Fibroblast of villous mesenchyme (primary cell): ENCODE results near the gene ALKBH2. TPM values are rescaled to one million over a fixed set of nuclear protein-coding genes. Genes with fewer than 3 reads are reported as not detected.

Experiments used
- DNase-seq: peaks from one replicate; pipeline ENCODE4 v3.0.0-alpha.2; 2010; ENCODE audit warnings: low read depth
- H3K4me3 ChIP-seq: 2 replicates; pipeline ENCODE4 v1.5.1; 2011; ENCODE audit warnings: low read depth, mild to moderate bottlenecking, low read length
- CTCF ChIP-seq: IDR thresholded peaks from 2 replicates; pipeline ENCODE4 v1.5.1; 2012; ENCODE audit warnings: low read depth, mild to moderate bottlenecking, low read length; ENCODE audit not compliant: insufficient read depth
- total RNA-seq: library from RNA; depleted of rRNA; stranded (reverse); fragments of >200 nt; gene quantifications from 2 replicates; pipeline ENCODE4 v1.2.3, GENCODE V29; 2012

Gene ALKBH2
- total RNA-seq, 1 donor = 16.0 TPM

- no peak for DNase-seq
- TF ChIP-seq CTCF = no peak
- H3K4me3 ChIP-seq = no peak overlapping the region
These were observed 28.1 kb upstream of the ALKBH2 start for GRCh38 chr12:109121346-109121880.

GRCh38 chr12:109120557-109120956 is 27.3 kb upstream of the ALKBH2 start:
- DNase-seq = no peak
- no peak for TF ChIP-seq CTCF

GRCh38 chr12:109120095-109120494 is 26.8 kb upstream of the ALKBH2 start:
- no peak overlapping the region for H3K4me3 ChIP-seq
- no peak for TF ChIP-seq CTCF
- DNase-seq = no peak

More at GRCh38 chr12:109120557-109120956, 27.3 kb upstream of the ALKBH2 start:
- H3K4me3 ChIP-seq = no peak overlapping the region

- H3K4me3 ChIP-seq = no peak overlapping the region
- no peak for TF ChIP-seq CTCF
- DNase-seq = no peak
These were observed 23.3 kb upstream of the ALKBH2 start for GRCh38 chr12:109116611-109116949.

- no peak for TF ChIP-seq CTCF
- no peak within 1 kb of the TSS for H3K4me3 ChIP-seq
- DNase-seq = peak; percentile 46
These were observed 22.7 kb upstream of the ALKBH2 start, which contains the start of gene ACACB for GRCh38 chr12:109115758-109116610. TSS of gene ACACB (plus strand) at chr12:109116587. CDS start at chr12:109139406, 22,819 bp downstream.

- H3K4me3 ChIP-seq = no peak overlapping the region
- no peak for DNase-seq
- TF ChIP-seq CTCF = no peak
These were observed 22.1 kb upstream of the ALKBH2 start for GRCh38 chr12:109115404-109115757.
